Ramos (cell line): Measurements from ENCODE around the gene DGKA.
"Not testable (repeated sequence)": the region's sequence is repeated elsewhere in the genome, so short reads cannot be mapped to it uniquely, and the experiment has no call there.

Experiments used
- in situ Hi-C: fragments of 300-500 bp; cut with MboI; formaldehyde crosslinking; loops from one replicate; pipeline ENCODE4 v1.14.3; 2022; ENCODE audit warnings: low sequenced_read_pairs; ENCODE audit not compliant: unreplicated experiment

Gene DGKA

DNA sequence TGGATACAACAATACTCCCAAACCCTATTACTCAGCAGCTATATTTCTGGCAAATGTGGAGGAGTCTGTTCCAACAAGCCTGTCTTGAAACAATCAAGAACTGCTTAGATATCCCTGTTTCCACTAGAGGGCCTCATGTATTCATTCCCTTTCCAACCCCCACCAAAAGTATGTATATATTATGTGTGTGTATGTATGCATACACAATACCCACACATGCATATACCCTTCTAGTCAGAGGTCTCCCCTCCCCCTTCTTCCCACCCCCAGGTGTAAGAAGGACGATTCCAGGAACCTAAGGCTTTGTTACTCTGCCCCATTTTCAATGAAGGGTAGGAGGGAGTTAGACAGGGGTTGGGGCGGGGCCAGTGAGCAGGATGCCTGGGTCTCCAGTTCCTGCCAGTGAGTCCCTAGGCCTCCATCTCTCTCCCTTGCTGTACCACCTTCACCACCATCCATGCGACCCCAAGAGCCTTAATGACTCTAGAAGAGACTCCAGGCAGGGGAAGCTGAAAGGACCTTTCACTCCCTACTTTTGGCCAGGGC is at the start of gene DGKA:
TSS of gene DGKA (plus strand) at position 392 of the 546 bp plus-strand sequence. CDS start 5,342 bp downstream, outside the sequence.
- in situ Hi-C loops, result no loop called here

DNA sequence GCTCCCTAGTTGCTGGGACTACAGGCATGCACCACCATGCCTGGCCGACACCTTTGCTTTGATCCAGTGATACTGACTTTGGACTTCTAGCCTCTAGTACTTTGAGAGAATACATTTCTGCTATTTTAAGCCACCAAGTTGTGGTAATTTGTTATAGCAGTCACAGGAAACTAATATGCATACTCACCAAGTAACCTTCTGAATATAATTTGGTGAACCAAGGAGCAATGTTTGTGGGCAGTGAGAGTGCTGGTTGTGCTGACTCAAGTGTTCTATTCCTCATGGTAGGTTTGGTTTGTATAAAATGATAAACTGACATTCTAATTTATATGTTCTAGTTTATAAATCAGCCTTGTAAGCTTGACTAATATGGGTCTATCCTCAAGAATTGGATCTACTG is 45.8 kb upstream of the DGKA start:
- in situ Hi-C loops, result no loop called here

DNA sequence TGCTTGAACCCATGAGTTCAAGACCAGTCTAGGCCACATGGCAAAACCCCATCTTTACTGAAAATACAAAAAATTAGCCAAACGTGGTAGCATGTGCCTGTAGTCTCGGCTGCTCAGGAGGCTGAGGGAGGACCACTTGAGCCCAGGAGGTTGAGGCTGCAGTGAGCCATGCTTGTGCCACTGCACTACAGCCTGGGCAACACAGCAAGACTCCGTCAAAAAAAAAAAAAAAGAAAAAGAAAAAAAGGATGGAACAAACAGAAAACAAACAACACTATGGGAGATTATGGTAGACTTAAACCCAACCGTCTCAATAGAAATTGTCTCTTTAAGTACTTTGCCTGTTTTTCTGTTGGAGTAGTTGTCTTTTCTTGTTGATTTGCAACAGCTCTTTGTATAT is 39.7 kb upstream of the DGKA start:
- in situ Hi-C loops, result no loop called here

DNA sequence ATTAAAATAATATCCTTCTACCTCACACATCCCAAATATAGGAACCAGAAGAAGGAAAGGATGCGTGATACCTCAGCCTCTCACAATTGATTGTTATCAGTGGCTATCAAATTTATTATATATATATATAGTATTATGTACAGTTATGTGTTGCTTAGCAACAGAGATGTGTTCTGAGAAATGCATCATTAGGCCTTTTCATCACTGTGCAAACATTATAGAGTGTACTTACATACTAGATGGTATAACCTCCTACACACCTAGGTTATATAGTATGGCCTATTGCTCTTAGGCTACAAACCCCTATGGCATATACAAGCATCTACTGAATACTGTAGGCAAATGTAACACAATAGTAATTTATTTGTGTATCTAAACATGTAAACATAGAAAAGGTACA is 37.2 kb upstream of the DGKA start:
- in situ Hi-C loops, result no loop called here

DNA sequence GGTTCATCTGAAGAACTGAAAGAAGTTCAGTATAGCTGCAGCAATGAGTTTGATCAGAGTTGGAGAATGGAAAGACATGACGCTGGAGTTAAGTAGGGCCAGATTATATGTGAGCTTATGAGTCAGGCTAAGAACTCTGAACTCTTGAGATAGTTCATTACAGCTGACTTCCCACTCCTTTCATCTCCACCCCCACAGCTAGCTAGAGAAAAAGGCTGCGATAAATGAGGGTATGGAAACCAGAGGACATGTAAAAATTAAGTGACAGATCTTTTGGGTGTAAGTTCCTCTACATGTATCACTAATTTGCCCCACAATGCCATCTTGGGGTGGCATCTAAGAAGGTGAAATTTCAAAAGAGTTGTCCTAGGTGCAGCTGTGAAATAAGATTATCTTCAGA is 31.9 kb upstream of the DGKA start:
- in situ Hi-C loops, result no loop called here

DNA sequence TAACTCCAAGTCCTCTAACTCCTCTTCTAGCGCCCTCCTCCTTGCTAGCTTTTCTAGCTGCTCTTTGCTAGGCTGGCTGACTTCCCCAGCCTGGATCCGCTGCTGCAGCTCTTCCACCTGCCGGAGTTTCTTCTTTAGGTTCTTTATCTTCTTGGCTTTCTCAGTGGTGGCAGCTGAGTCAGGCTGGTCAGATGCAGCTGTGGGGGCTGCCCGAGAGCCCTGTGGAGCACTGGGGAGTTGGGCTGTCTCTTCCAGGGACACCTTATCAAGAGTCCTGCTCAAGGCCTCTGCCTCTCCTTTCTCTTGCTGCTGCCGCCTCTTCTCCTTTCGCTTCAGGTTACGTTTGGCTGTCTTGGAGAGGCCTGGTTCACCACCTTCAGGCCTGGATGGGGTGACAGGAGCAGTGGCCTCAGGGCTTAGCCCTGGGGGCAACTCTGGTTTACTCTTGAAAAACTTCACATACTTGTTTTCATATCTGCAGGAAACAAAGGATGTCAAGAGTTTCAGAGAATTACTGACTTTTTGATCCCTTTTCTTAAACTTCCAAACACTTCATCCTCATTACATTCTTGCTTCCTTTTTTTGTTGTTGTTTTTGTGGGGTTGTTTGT is 29.0 kb upstream of the DGKA start:
- in situ Hi-C loops, result no loop called here

DNA sequence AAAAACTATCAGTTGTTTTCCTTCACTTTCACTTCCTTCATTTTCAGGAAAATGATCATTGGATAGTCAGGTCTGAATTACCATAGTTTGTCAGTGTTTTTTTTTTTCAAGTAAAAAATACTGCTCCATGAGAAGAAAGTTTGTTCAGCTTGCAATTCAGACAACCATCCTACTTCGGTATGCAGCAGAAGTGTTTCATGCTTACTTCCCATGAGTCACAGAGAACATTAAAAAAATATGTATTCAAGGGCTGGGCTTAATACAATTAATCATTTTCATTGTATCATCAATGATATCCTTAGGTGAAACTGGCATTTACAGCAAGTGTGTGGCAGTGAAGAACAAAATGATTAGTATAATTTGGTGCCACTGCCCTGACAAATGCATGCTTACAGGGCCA is 24.9 kb upstream of the DGKA start:
- in situ Hi-C loops, result no loop called here

DNA sequence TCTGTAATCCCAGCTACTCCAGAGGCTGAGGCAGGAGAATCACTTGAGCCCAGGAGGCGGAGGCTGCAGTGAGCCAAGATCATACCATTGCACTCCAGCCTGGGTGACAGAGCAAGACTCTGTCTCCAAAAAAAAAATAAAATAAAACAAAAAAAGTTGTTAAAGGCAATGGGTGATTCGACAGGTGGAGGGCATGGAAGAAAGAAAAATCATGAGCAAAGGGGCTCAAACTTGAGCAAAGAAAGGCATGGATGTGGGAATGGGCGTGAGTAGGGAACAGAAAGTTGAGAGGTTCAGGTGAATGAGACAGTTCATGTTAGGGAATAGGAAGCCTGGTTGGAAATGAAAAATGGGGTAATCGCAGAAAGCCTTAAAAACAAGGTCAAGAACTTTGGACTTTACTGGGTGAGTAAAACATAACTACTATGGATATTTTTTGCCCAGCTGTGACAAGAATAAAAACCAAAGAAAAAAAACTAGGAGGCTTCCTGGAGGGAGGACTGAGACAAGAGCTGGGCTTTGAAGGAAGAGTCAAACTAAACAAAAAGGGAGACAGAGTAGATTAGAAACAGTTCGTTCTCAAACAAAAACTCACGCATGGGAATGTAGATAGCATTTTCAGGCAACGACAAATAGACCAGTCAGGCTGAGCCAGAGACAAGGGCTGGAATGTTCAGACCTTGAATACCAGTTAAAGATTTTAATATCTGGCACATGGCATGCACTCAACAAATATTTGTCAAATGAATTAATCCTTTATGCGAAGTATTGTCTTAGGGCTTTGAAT is 22.0 kb upstream of the DGKA start:
- in situ Hi-C loops, result no loop called here

DNA sequence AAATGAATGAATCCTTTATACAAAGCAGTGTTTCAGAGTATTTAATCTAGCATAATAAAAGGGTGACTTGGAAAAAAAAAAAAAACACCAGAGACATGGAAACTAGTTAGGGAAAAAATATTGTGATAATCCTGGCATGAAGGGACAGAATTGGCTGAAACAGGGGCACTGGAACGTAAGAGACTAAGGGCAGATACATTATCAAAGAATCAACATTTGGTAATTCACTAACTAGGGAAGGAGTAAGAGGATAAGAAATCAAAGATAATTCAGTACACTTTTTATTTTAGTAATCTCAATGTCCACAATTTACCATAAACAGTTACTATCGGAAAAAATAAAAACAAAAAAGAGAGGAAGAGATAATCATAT is 21.5 kb upstream of the DGKA start:
- in situ Hi-C loops, result no loop called here

DNA sequence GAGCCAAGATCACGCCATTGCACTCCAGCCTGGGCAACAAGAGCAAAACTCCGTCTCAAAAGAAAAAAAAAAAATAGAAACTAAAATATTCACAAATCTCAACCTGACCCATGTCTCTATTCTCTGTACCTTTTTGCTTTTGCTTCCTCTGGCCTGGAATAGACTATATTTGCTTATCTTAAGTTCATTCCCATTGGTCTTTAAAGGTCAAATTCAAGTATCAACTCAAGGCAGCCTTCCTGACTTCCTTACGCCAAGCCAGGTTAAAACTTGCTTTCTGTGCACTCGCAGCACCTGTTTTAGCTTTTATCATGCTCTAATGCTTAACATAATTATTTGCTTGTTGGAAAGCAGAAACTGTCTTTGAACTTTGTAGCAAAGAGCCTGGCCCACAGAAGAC is 18.1 kb upstream of the DGKA start:
- in situ Hi-C loops, result no loop called here

DNA sequence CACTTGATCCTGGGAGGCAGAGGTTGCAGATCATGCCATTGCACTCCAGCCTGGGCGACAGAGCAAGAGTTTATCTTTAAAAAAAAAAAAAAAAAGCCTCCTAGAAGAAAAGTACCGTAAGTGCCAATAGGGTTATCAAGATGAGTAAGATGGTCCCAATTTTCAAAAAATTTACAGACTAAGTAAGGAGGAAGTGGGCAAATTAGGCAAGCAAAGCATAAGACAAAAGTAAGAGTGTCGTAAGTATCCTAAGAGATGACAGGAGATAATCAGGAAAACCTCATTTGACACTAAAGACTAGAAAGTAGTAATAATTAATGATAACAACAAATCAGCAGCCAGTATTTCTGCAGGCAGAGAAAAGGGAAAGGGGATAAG is 15.5 kb upstream of the DGKA start:
- in situ Hi-C loops, result no loop called here

DNA sequence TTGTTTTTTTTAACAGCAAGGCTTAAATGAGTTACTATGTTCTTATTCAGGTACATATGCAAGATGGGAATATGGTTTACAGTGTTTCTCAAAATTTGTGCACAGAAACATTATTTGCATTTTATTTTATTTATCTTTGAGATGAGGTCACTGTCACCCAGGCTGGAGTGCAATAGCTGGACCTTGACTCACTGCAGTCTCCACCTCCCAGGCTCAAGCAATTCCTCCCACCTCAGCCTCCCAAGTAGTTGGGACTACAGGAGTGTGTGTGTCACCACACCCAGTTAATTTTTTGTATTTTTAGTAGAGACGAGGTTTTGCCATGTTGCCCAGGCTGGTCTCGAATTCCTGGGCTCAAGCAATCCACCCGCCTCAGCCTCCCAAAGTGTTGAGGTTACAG is 11.9 kb upstream of the DGKA start:
- in situ Hi-C loops, result not testable (repeated sequence)

DNA sequence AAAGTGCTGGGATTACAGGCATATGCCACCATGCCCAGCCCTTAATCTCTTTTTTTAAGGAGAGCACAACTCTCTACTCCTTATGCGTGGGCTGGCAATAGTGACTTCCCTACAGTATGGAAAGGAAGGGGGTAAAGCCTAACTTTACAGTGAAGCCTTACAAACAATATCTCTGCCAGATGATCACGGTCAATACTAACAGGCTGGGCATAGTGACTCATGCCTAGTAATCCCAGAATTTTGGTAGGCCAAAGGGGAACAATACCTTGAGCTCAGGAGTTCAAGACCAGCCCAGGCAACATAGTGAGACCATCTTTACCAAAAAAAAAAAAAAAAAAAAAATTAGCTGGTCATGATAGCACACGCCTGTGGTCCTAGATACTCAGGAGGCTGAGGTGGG is 8.8 kb upstream of the DGKA start:
- in situ Hi-C loops, result no loop called here

DNA sequence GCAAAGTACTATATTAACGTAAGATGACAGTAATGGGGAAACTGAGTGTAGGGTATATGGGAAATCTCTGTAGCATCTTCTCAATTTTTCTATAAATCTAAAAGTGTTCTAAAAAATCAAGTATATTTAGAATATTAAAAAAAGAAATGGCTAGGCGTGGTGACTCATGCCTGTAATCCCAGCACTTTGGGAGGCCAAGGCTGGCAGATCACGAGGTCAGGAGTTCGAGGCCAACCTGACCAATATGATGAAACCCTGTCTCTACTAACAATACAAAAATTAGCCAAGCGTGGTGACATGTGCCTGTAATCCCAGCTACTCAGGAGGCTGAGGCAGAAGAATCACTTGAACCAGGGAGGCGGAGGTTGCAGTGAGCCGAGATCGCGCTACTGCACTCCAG is 7.3 kb upstream of the DGKA start:
- in situ Hi-C loops, result not testable (repeated sequence)

DNA sequence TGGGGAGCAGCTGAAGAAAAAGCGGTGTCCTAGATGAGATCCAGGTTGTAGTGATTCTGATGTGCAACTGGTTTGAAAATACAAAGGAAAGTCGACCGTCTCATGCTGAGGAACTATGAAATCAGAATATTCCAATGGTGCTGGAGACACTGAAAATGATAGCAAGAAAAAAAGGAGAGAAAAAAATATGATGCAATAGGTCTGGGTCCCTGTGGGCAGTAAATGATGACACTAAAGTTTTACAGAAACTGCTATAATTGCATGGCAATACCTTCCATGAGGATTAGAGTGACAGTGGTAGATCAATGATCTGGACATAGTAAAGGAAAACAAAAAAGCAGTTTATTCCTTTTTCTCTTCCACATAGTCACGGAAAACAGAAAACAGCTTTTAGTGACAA is 5.6 kb upstream of the DGKA start:
- in situ Hi-C loops, result no loop called here

DNA sequence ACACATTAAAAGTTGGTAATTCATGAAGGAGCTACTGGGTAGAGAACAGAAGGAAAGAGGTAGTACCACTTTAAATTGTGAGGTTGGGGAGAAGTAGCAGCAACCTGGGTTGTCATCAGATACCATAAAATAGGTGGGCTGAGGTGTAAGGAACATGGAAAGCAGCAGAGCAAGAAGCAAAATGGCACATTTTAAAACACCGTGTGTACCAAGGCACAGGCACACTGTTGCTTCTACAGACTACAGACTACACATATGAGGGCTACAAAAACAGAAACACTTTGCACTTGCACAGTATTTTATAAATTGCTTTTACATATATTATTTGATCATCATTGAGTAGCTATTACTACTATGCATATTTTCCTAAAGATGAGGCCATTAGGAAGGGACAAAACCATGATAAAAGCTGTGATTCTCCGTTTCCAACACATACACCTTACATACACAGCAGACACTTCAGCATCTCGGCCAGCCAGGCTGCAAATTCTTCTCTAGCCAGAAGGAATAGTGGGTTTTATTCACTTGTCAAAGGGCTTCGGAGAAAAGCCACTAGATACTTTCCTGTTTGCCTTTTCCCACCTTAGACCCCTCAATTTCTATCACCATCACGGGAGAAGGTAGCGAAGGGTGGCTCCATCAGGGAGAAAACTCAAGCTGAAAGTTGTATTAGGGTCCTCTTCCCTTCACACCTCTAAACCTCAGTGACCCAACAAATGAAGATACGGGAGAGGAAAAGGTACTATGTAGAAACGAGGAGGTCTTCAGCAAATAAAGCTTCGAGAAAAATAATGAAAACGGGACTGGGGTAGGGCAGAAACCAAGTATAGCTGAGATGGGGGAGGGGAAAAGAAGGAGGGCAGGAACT is 4.9 kb upstream of the DGKA start:
- in situ Hi-C loops, result no loop called here

DNA sequence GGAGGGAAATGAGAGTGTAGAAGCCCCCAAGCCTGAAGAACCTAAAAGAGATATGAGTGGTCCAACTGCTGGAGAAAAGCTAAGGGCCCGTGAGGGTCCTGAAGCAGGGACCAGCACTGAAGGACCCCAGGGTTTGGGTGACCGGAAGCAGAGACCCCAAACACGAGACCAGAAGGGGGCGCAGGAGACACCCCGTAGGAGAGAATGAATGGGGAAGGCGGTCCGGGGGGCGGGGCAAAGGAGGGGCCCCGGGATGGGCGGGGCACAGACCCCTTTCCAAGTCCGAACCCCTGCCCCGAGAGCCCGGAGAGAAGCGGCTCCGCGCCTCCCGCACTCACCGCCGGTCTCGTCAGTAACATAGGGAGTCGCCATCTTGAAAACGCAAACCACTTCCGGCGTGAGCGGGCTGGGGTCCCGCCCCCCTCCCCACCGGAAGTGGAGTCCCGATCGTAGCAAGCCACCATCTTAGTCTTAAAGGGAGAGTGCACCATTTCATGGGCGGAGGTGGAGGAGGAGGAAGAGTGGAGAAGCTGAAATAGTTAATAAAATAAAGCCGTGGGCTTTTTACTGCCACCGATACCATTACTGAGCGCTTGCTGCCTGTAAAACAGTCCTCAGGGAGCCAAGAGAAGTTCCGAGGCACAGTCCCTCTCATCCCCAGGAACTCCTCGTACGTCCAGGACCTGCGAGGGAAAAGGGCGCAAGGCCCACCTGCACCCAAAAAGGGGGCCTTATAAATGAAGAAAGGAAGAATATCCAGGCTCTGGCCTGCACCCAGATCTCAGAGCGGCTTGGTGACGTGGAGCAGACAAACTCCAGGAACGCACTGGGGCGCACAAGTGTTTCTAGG is 4.0 kb upstream of the DGKA start:
- in situ Hi-C loops, result no loop called here

DNA sequence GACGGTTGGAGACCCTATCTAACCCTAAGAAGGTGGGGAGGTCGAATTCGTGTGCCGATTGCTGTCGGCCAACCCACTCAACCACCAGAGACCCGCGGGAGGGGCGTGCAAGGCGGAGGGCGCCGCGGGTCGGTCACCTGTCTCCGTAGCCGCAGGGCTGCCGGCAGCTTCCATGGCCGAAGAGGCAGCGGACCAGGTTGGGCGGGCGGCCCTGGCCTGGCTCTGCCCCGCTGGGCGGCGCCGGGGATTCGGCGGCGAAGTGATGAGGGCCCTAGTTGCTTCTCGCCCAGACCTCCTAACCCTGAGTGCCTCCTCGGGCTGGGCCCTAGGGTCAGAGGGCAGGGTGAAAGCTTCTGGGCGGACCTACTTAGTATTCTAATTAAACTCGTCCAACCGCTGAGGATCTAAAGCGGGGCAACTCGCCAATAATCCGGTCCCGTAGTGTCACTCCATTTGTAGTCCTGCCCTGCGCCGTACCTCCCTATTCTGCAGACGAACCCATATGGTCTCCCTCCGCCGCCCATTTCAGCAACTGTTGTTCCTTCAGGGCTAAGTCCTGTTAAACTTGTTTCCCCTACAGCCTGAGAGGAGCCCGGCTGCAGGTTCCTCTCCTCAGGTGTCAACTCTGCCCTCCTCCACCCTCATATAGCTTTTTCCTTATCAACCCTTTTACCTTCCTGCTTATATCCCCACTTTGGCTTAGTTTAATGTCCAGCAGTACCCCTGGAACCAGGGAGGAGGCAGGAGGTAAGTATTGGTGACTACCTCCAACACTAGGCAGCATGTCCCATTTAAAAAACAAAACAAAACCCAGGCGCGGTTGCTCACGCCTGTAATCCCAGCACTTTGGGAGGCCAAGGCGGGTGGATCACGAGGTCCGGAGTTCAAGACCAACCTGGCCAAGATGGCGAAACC is 3.1 kb upstream of the DGKA start, which contains the start of gene PYM1:
TSS of gene PYM1 (minus strand) at position 307 of the 915 bp plus-strand sequence. CDS start at position 174, 133 bp downstream.
- in situ Hi-C loops, result no loop called here

DNA sequence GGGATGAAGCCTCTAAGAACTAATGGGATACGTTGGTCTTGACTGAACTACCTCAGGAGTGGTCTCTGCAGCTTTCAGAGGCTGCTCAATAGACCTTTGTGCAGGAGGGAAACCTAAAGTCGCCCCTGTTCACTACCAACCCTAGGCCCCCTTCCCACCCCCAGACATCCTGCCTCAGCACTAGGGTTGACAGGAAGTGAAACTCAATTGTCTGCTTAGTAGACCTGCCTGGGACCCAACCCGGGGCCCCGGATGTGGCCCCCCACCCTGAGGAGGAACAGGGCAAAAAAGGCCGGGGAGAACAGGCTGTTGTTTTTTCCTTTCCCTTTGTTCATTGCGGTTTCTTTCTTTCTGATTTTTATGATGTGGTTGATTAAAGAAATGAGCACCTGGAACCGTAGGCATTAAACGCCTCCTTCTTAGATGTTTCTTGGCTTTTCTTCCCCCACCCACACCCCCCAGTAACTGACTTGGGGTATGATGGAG is 1.6 kb upstream of the DGKA start:
- in situ Hi-C loops, result no loop called here
